Measurements from ENCODE around the gene SNAPIN.
A peak's percentile ranks its signal among the peaks of the same experiment; 100 is the strongest.

Gene SNAPIN, protein sequence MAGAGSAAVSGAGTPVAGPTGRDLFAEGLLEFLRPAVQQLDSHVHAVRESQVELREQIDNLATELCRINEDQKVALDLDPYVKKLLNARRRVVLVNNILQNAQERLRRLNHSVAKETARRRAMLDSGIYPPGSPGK

DNA sequence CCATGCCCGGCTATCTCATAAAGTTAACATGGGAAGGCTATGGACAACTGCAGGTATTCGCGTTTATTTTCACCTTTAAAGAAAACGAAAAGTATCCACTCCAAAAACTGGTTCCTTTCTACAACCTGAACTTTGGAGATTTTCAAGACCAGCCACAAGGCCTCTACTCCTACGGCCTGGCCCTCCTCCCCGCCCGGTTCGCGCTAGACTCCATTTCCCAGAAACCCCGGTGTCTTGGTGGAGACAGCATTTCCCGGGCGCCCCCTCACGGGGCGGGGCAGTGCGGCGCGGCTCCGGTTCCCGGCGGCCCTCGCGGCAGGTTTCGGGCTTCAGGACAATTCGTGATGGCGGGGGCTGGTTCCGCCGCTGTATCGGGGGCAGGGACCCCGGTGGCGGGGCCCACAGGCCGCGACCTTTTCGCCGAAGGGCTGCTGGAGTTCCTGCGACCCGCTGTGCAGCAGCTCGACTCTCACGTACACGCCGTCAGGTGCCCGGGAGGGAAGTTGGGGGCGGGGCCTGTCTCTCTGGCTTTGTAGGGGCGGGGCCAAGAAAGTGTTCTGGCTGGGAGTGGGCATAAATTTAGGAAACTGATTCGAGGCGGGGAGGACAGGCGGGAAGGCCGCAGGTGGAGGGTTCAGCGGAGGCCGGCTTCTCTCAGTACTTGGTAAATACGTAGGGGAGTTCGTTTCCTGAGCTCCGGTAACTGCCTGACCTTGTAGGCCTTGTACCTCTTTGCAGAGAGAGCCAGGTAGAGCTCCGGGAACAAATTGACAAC lies at the start of gene SNAPIN:
SNAPIN (plus strand) TSS at position 304 of the 775 bp plus-strand sequence; CDS start at position 345, 41 bp downstream.
- DNase-seq, result peak; percentile 97

GRCh38 chr1:153608742-153609584 lies 49.5 kb upstream of the SNAPIN start:
- no peak for DNase-seq

GRCh38 chr1:153609585-153609907 lies 49.0 kb upstream of the SNAPIN start:
- no peak for DNase-seq

- no peak for DNase-seq
These were observed 48.2 kb upstream of the SNAPIN start for GRCh38 chr1:153610334-153610733.

DNA sequence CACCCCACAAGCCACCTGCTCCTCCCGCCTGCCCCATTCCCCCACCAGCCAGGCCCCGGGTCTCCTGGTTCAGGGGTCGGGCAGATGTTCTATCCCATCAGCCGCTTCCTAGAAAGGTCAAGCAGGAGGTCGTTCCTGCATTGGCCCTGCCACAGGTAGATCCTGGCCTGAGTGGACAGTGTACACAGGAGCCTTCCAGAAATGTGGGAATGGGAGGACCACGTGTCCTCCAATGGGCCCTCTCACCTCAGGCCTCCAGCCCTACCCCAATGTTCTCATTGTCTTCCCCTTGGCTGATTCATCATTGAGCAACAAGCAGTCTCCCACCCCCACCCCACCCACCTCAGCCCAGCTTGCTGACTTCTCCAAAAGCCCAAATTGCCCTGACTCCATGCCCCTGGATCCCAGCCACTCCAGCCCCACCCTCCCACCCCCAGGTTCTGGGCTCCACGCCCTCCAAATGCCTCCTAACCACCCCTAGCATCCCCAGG lies 47.6 kb upstream of the SNAPIN start:
- no peak for DNase-seq

GRCh38 chr1:153611356-153611755 lies 47.1 kb upstream of the SNAPIN start:
- DNase-seq, result no peak

GRCh38 chr1:153612111-153612754 lies 46.3 kb upstream of the SNAPIN start:
- DNase-seq, result no peak

- no peak for DNase-seq
These were observed 45.7 kb upstream of the SNAPIN start, which contains the start of gene S100A16 for GRCh38 chr1:153612755-153613331. TSS of gene S100A16 (minus strand) at chr1:153613137. CDS start at chr1:153608151, 4,986 bp downstream.

- DNase-seq, result no peak
These were observed 45.1 kb upstream of the SNAPIN start for GRCh38 chr1:153613406-153613805.

- no peak for DNase-seq
These were observed 44.2 kb upstream of the SNAPIN start for GRCh38 chr1:153614189-153614900.

DNA sequence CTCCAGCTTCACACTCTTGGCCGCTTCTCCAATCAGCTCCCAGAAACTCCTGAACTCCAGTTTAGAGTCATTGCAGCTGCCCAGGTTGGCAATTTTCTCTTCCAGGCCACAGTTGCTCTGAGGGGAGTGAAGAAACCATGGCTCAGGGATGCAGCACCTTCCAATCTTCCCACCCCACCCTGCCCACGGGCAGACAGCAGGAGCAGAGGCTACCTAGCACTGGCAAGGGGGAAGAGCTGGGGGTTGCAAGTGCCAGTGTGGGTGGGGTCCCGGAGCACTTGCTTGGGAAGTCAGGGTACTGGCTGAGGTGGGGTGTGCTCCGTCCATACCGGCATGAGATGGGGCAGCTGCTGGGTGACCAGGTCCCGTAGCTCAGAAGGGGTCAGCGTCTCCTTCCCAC lies 43.6 kb upstream of the SNAPIN start:
- no peak for DNase-seq

GRCh38 chr1:153615406-153615805 lies 43.1 kb upstream of the SNAPIN start:
- DNase-seq, result no peak

DNA sequence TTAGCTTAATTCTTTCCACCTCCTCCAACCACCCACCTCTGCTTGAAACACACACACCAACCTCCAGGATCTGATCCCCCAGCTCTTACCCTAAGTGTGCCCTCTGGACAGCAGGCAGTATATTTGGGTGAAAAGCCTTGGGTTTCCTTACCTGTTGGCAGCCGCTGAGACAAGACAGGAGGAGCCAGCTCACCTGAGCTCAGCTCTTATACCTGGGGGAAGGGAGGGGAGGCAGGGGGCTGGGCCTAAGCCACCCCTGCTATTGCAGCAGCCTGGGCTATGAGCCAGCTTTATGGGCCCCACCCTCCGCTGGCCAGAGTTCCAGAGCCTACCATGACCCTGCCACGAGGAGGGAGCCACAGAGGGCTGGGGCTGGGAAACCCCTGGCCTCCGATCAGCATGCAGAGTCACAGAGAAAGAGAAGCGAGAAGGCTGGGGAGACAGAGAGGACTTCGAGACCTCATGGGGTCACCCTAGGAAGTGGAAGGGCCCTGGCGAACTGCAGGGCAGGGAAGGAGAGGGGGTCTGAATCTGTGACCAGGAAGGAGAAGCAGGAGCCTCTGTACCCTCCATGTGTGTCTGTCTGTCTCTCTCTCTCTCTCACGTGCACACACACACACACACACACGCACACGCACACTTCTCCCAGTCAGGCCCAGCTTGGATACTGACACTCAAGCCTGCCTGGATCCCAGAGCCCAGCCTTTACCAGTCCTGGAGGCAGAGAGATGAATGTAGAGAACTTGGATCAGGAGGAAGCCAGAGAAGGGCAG lies 42.2 kb upstream of the SNAPIN start, which contains the start of gene S100A14:
S100A14 (minus strand) TSS at position 182 of the 773 bp plus-strand sequence. CDS start 467 bp downstream, outside the sequence.
- DNase-seq, result no peak

GRCh38 chr1:153616917-153617311 lies 41.6 kb upstream of the SNAPIN start:
- no peak for DNase-seq

DNA sequence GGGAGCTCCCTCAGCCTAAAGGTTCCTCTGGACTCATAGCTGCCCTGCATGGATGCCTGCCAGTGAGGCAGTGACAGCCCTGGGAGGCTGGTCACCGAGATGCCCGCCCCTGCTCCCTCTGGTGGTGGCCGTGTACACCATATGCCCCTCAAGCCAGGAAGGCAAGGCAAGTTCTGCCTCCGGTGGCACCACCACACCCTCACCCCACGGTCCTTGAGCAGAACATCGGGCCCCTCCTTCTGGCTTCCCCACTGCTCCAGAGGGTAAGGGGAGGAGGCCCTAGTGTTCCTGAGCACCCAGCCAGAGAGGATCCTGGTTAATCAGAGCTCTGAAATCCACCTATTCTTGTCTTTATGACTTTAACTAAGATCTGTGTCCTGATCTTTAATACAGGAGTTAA lies 40.8 kb upstream of the SNAPIN start:
- DNase-seq, result peak; percentile 91

DNA sequence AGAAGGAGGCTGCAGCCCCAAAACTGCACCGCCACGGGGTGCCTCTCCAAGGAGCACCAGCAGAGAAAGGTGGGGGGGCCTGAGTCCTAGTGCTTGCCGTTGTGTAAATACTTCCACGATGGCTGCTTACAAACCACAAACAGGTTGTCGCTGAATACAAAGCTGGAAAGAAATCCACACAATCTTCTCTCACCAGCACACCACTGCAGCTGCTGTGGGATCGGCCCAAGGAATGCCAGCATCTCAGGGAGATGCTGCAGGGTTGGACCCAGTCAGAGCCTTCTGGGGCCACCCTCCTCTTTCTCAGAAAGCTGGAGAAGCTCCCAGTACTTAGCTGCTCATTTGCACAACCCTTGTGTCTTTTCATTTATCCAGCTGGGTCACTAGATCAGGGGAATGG lies 39.3 kb upstream of the SNAPIN start:
- no peak for DNase-seq

DNA sequence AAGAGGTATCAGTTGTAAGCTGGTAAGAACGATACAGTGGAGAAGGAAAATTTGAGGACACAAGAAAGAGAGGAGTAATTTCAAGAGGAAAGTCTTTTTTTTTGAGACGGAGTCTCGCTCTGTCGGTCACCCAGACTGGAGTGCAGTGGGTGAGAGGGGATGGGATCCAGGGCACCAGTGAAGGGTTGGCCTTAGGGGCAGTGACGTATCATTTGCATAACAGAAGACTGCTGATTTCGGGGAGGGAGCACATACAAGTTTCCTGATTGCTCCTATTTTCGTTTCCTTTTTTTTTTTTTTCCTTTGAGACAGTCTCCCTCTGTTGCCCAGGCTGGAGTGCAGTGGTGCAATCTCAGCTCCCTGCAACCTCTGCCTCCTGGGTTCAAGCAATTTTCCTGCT lies 35.4 kb upstream of the SNAPIN start:
- no peak for DNase-seq

DNA sequence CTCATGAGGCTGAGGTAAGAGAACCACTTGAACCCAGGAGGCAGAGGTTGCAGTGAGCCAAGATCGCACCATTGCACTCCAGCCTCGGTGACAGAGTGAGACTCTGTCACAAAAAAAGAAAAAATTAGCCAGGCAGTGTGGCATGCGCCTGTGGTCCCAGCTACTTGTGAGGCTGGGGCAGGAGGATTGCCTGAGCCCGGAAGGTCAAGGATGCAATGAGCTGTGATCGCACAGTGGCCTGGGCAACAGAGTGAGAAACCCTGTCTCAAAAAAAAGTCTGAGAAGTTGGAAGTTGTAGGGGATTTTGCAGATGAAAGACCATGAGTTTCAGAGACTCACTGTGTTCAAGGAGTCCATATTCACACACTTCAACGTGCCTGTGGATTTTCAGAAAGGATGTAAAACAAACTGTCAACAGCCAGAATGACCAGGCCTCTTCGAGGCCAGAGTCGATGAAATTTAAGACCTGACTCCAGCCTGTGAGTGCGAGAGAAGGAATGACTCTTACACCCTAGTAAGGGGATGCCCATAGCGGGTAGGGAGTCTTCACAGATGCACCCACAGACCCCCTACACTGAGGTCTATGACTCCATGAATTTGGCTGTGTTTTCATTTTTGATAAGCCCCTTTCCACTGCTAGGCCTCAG lies 33.4 kb upstream of the SNAPIN start:
- DNase-seq, result no peak

DNA sequence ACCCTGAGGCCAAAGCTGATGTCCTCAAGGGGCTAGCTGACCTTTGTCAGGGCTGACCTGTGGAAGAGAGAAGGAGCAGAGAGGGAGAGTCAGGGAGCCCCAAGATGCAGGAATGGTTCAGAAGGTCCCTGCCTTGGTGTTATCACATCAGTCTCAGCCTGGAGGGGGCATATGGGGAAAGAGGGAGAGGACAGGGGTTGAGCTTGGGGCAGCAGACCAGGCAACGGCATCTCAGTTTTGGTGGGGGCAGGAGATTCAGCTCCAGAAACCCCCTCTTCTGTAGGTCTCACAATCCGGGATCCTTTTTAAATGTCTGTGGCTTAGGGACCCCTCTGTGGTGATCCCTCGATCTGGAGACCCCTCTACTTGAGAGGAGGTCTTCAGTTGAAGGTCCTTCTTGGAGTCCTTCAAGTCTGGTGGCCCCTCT lies 32.0 kb upstream of the SNAPIN start:
- no peak for DNase-seq

DNA sequence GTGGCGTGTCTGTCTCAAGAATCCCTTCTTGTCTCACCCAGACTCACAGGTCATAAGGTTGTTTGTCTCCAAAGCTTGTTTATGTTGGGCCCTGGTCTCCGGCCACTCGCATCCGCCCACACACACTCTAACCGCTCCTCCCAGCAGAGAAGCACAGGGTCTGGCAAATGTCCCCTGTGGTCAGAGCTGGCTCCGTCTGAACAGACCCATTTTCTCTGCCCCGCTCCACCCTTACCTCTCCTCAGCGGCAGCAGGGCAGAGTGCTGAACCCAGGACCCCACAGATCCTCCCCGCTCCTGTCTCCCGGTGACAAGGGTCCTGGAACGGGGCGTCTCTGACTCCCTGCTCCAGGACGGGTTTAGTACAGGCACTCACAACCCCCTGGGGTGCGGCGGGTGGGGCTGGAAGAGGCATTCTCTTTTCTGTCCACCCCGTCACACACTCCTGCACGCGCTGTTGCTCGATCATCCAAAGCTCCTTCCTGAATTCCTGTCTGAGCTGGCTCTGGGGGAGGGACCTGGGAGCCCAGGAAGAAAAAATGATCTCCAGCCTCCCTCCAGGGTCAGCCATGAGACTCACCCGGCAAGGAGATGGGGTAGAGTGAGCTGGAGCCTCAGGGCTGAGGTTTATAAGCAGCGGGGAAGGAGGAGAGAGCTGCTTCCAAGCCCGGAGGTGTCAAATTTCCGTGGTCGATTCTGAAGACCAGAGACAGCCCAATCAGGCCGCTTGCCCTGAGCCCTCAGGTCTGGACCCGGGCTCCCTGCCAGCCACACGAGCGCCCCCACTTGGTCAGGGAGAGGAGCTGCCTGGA lies 31.4 kb upstream of the SNAPIN start, which contains the start of gene S100A13:
S100A13 (minus strand) TSS at position 602 of the 811 bp plus-strand sequence. CDS start 1,033 bp downstream, outside the sequence.
- no peak for DNase-seq

All from activated CD8-positive, alpha-beta memory T cell treated with anti-CD3 and anti-CD28 coated beads for 24 hours (primary cell).